ENCODE data around the gene ART1. TPM values are rescaled to one million over a fixed set of nuclear protein-coding genes. Genes with fewer than 3 reads are reported as not detected.
A peak's percentile ranks its signal among the peaks of the same experiment; 100 is the strongest.

ART1 gene
- total RNA-seq, 1 donor = not detected

DNA sequence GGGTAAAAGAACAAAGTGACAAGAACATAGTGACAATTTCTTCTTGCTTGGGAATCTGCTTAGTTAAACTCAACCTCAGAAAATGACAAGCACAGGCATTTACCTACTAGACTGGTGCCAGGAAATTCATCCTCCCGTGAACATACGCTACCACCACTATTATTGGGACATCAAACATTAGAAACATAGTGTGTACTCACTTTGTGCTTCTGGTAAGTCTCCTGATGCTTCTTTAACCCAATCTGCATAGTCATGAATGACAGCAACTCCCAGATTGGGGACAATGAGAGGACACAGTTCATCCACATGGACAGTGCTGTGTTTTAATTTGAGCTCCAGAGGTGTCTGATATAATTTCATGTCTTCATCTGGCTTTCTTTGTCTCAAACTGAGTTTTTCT, 55.5 kb downstream of the ART1 start:
- no peak overlapping the region for H3K4me3 ChIP-seq (ENCODE audit: low read depth, low read length)
- TF ChIP-seq, protein P1, sequence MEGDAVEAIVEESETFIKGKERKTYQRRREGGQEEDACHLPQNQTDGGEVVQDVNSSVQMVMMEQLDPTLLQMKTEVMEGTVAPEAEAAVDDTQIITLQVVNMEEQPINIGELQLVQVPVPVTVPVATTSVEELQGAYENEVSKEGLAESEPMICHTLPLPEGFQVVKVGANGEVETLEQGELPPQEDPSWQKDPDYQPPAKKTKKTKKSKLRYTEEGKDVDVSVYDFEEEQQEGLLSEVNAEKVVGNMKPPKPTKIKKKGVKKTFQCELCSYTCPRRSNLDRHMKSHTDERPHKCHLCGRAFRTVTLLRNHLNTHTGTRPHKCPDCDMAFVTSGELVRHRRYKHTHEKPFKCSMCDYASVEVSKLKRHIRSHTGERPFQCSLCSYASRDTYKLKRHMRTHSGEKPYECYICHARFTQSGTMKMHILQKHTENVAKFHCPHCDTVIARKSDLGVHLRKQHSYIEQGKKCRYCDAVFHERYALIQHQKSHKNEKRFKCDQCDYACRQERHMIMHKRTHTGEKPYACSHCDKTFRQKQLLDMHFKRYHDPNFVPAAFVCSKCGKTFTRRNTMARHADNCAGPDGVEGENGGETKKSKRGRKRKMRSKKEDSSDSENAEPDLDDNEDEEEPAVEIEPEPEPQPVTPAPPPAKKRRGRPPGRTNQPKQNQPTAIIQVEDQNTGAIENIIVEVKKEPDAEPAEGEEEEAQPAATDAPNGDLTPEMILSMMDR (IDR thresholded peaks at IDR 0.05; ENCODE audit: insufficient read depth, low read length) = no peak
- no peak for DNase-seq (ENCODE audit: low read depth)

DNA sequence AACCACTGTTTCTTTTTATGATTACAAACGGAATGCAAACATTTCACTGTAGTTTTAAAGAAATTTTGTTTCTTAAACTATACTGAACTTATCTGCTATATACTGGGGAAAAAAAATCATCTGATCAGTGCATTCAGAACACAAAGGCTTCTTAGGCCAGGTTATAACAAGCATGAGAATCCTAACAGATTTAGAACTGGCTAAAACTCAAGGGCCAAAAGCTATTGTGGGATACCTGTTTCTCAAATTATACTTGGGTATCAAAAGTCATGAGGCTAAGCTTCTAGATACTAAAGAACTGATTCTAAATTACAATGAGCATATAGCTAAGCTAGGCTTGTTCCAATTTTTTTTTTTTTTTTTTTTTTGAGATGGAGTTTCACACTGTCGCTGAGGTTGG, 56.0 kb downstream of the ART1 start:
- no peak for DNase-seq (ENCODE audit: low read depth)
- H3K4me3 ChIP-seq (ENCODE audit: low read depth, low read length) = no peak overlapping the region
- TF ChIP-seq, protein P1 (IDR thresholded peaks at IDR 0.05; ENCODE audit: insufficient read depth, low read length) = no peak

DNA sequence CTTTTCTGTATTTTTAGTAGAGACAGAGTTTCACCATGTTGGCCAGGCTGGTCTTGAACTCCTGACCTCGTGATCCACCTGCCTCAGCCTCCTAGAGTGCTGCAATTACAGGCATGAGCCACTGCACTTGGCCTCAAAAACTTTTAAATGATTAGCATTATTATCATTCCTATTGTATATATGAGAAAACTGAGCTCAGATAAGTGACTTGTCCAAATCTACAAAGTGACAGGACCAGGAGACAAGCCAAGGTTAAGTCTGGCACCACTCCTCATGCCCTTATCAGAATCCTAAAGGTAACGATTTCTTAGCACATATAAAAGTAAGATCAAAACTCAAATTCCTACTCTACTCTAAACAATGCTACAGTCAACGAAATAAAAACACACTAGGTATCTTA, 58.5 kb downstream of the ART1 start:
- no peak for DNase-seq (ENCODE audit: low read depth)
- no peak overlapping the region for H3K4me3 ChIP-seq (ENCODE audit: low read depth, low read length)
- TF ChIP-seq, protein P1 (IDR thresholded peaks at IDR 0.05; ENCODE audit: insufficient read depth, low read length) = no peak

DNA sequence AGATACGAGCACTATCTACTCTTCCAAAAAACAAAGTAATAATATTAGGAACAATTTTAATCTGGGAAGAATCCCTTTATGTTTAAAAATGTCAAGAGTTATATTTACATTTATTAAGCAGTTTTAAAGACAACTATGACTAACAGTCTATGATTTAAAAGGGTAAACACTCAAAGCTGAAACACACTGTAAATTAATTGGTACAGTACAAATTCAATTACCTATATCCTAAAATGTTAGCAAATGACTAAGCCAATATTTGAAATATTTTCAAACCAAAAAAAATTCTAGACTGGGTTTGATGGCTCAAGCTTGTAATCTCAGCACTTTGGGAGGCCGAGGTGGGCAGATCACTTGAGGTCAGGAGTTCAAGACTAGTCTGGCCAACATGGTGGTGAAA, 62.2 kb downstream of the ART1 start:
- TF ChIP-seq, protein P1 (IDR thresholded peaks at IDR 0.05; ENCODE audit: insufficient read depth, low read length) = no peak
- DNase-seq (ENCODE audit: low read depth) = no peak
- H3K4me3 ChIP-seq (ENCODE audit: low read depth, low read length) = no peak overlapping the region

DNA sequence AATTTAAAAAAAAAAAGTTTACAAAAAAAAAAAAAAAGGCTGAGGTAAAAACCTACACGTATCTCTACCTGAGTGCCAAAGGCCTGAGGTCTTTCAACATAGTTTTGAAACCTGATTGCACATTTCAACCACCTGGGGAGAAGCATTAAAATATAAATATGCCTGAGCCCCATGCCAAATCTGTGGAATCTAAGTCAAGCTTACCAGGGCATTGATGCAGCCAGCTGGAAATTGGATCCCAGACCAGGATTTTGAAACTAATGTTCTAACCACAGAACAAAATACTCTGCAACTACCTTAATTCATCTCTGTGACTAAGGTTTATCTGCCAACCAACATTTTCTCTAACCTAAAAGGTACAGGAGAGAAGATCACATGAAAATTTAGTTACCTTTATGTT, 65.0 kb downstream of the ART1 start:
- peak; percentile 25 for DNase-seq (ENCODE audit: low read depth)
- TF ChIP-seq, protein P1 (IDR thresholded peaks at IDR 0.05; ENCODE audit: insufficient read depth, low read length) = no peak
- H3K4me3 ChIP-seq (ENCODE audit: low read depth, low read length) = no peak overlapping the region

DNA sequence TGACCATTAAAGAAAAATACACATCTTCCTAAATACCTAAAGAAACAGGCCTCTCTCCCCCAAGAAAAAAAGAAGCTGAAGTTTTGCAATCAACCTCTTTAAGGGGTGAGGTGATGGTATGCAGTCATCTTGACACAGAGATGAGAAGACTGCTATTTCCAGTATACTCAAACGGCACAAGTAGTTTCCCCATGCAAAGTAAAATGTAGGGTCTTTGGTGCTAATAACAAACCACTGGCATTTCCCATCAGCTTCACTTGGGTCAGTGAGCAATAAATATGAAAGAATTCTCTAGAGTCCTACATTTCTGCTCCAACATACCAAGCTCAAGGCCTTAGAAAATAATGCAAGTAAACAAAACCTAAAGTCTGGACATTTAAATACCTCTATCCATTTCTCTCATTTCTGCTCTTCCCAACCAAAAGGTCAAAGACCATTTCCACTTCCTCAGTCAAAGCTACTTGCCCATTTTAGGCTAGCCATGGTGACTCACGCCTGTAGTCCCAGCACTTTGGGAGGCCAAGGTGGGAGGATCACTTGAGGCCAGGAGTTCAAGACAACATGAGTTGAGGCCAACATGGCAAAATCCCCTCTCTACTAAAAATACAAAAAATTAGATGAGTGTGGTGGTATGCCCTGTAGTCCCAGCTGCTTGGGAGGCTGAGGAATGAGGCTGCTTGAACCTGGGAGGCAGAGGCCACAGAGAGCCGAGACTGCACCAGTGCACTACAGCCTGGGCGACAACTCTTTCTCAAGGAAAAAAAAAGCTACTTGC, 65.7 kb downstream of the ART1 start:
- no peak overlapping the region for H3K4me3 ChIP-seq (ENCODE audit: low read depth, low read length)
- TF ChIP-seq, protein P1 (IDR thresholded peaks at IDR 0.05; ENCODE audit: insufficient read depth, low read length) = no peak
- DNase-seq (ENCODE audit: low read depth) = no peak

DNA sequence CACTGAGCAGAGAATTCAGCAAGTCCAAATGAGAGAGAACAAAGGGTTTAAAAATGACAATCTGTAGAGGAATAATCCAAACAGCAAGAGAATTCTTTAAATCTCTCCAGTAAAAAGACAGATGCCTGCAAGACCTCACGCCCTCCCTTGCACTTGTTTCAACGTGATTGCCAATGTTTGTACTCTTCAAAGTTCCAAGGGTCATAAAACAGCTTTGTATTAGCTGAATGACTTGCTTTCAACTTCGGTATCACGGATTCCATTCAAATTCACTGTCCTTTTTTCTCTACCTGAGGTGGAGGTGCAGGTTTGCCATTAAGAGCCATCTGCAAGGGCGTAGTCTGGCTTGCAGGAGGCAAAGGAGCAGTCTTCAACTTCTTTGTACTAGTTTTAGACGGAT, 67.3 kb downstream of the ART1 start:
- TF ChIP-seq, protein P1 (IDR thresholded peaks at IDR 0.05; ENCODE audit: insufficient read depth, low read length) = no peak
- DNase-seq (ENCODE audit: low read depth) = no peak
- no peak overlapping the region for H3K4me3 ChIP-seq (ENCODE audit: low read depth, low read length)

Measured in fibroblast of the aortic adventitia (primary cell).